Transverse colon (tissue), 4 donors: ENCODE data around the gene PPM1D. TPM values are rescaled to one million over a fixed set of nuclear protein-coding genes. Genes with fewer than 3 reads are reported as not detected.

Source experiments
- DNase-seq: peaks from one replicate; pipeline ENCODE4 v3.0.0-alpha.2; 2019
- H3K27ac ChIP-seq, 4 donors: fragments of 200-600 bp; sonication (generic); 2 replicates each; pipeline ENCODE4 v1.5.1; 2016 to 2018; ENCODE audit warnings: inconsistent platforms in 4 of 4
- H3K27me3 ChIP-seq: fragments of 200-600 bp; sonication (generic); 2 replicates; pipeline ENCODE4 v1.5.1; 2017; ENCODE audit warnings: inconsistent platforms
- H3K36me3 ChIP-seq, 4 donors: fragments of 200-600 bp; sonication (generic); 2 replicates each; pipeline ENCODE4 v1.5.1; 2017 to 2019; ENCODE audit warnings: inconsistent platforms in 4 of 4
- H3K4me1 ChIP-seq, 4 donors: fragments of 200-600 bp; sonication (generic); 2 replicates each; pipeline ENCODE4 v1.5.1; 2017 to 2020; ENCODE audit warnings: inconsistent platforms in 4 of 4
- H3K4me3 ChIP-seq, 4 donors: fragments of 200-600 bp; sonication (generic); 1 replicate in 1 of 4; 2 replicates in 3 of 4; pipeline versions ENCODE4 v1.5.1 to v1.6.1; 2017 to 2019; ENCODE audit warnings: inconsistent platforms in 4 of 4
- H3K9me3 ChIP-seq, 2 donors: fragments of 200-600 bp; sonication (generic); 2 replicates each; pipeline ENCODE4 v1.5.1; 2017 to 2019; ENCODE audit warnings: inconsistent platforms in 2 of 2
- EP300 ChIP-seq: sonication (generic); formaldehyde crosslinking; IDR thresholded peaks from one replicate; pipeline ENCODE4 v1.6.1; 2017; ENCODE audit warnings: antibody characterized with exemption, low read depth
- POLR2A ChIP-seq: fragments of 450-650 bp; IDR thresholded peaks from one replicate; pipeline ENCODE4 v1.6.1; 2016; ENCODE audit warnings: antibody characterized with exemption, mild to moderate bottlenecking, moderate library complexity
- POLR2AphosphoS5 ChIP-seq, 3 donors: sonication (generic); formaldehyde crosslinking; IDR thresholded peaks; one replicate each; pipeline ENCODE4 v1.6.1; 2016; ENCODE audit warnings: antibody characterized with exemption in 3 of 3
- WGBS, 2 donors: methylation state at CpG; one replicate each; pipeline ENCODE4 v1.1.5; 2018; ENCODE audit warnings: low coverage in 1 of 2; 5-methylcytosine and 5-hydroxymethylcytosine counted together
- in situ Hi-C, 4 donors: fragments of 200-750 bp; cut with MboI; loops; one replicate each; pipeline versions ENCODE4 v1.15.0 to v1.15.1; 2017; ENCODE audit warnings: low sequenced_read_pairs in 3 of 4, low pct_ligation_motif_present in 1 of 4, low pct_unique_long_range_greater_than_20kb in 1 of 4
- intact Hi-C: fragments of 100-400 bp; cut with DNase I; formaldehyde crosslinking; loops from one replicate; pipeline ENCODE4 v1.15.1; 2023; ENCODE audit warnings: low total_unique reads
- total RNA-seq, 4 donors: library from RNA; depleted of rRNA; stranded (reverse); fragments of >200 nt; gene quantifications; one replicate each; pipeline ENCODE4 v1.1.0, GENCODE V29; 2016
- TF ChIP-seq, protein P1 (sequence below), 5 experiments: fragments of 200-600 bp in 3 of 5; fragments of 450-650 bp in 2 of 5; sonication (generic) in 3 of 5; IDR thresholded peaks; 1 replicate in 2 of 5; 2 replicates in 3 of 5; pipeline ENCODE4 v1.5.1; 2016 to 2017; ENCODE audit warnings: antibody characterized with exemption in 5 of 5, inconsistent platforms in 3 of 5, mild to moderate bottlenecking in 2 of 5, moderate library complexity in 1 of 5

Gene PPM1D
- total RNA-seq, 4 donors from 2014 or later, result 4.6 to 25.8 (median 16.0) TPM

DNA sequence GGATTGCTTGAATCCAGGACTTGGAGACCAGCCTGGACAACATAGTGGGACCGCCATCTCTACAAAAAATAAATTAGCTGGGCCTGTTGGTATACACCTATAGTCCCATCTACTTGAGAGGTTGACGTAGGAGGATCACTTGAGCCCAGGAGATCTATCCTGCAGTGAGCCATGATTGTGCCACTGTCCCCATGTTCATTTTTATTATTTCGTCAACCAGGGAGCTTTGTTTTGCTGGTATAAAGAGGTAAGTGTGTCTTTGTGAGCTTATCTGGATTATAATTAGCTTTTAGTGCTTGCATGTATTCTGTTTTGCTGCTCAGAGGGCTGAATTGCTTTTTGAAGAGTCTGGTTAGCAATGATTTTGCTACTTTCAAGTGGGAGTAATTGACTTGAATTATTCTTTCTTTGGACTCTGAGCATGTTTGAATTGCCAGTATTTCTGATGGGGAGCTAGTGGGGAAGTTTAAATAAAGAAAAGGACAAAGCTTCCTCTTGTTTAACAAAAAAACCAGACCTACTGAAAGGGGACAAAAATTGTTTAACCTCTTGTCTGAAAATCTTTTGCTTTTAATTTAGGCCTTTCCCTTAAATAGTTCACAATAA, 46.0 kb downstream of the PPM1D start:
- H3K27me3 ChIP-seq, result no peaks in the 10 kb centered on the region
- H3K4me1 ChIP-seq, result peaks cover 0 to 9% (median 6%) of the 10 kb centered on the region in 4 donors
- WGBS, 2 donors, result 55 to 84% methylated on average over 2 to 3 of the region's 3 CpGs
- no peak overlapping the region for H3K27ac ChIP-seq
- H3K4me3 ChIP-seq, result no peak overlapping the region
- TF ChIP-seq POLR2AphosphoS5 (IDR thresholded peaks at IDR 0.05), result no peak
- no peak for TF ChIP-seq POLR2A
- TF ChIP-seq, protein P1, sequence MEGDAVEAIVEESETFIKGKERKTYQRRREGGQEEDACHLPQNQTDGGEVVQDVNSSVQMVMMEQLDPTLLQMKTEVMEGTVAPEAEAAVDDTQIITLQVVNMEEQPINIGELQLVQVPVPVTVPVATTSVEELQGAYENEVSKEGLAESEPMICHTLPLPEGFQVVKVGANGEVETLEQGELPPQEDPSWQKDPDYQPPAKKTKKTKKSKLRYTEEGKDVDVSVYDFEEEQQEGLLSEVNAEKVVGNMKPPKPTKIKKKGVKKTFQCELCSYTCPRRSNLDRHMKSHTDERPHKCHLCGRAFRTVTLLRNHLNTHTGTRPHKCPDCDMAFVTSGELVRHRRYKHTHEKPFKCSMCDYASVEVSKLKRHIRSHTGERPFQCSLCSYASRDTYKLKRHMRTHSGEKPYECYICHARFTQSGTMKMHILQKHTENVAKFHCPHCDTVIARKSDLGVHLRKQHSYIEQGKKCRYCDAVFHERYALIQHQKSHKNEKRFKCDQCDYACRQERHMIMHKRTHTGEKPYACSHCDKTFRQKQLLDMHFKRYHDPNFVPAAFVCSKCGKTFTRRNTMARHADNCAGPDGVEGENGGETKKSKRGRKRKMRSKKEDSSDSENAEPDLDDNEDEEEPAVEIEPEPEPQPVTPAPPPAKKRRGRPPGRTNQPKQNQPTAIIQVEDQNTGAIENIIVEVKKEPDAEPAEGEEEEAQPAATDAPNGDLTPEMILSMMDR (IDR thresholded peaks at IDR 0.05), result no peak
- TF ChIP-seq EP300, result no peak
- no peaks in the 10 kb centered on the region for H3K9me3 ChIP-seq
- no peak for DNase-seq
- intact Hi-C loops (no loop called here), in situ Hi-C loops (loop anchor here in 2 of 4 donors (25.0 kb wide), 2 partner anchors 184 to 209 kb away; no protein-coding TSS in a partner anchor)
- peaks cover 0 to 25% (median 7%) of the 10 kb centered on the region in 4 donors for H3K36me3 ChIP-seq

- peaks cover 0 to 25% (median 7%) of the 10 kb centered on the region in 4 donors for H3K36me3 ChIP-seq
- intact Hi-C loops (no loop called here), in situ Hi-C loops (loop anchor here in 2 of 4 donors (25.0 kb wide), 2 partner anchors 184 to 209 kb away; no protein-coding TSS in a partner anchor)
- H3K27me3 ChIP-seq, result no peaks in the 10 kb centered on the region
- no peak overlapping the region for H3K4me3 ChIP-seq
- H3K4me1 ChIP-seq, result peaks cover 0 to 6% (median 4%) of the 10 kb centered on the region in 4 donors
- DNase-seq, result no peak
- 66 to 71% methylated on average over 3 of the region's 3 CpGs for WGBS, 2 donors
- H3K9me3 ChIP-seq, result no peaks in the 10 kb centered on the region
- TF ChIP-seq EP300 (no peak), POLR2AphosphoS5 (IDR thresholded peaks at IDR 0.05) (no peak), POLR2A (no peak)
- TF ChIP-seq, protein P1 (IDR thresholded peaks at IDR 0.05), result no peak
- no peak overlapping the region for H3K27ac ChIP-seq
These were observed 46.7 kb downstream of the PPM1D start for GRCh38 chr17:60646701-60647100.

DNA sequence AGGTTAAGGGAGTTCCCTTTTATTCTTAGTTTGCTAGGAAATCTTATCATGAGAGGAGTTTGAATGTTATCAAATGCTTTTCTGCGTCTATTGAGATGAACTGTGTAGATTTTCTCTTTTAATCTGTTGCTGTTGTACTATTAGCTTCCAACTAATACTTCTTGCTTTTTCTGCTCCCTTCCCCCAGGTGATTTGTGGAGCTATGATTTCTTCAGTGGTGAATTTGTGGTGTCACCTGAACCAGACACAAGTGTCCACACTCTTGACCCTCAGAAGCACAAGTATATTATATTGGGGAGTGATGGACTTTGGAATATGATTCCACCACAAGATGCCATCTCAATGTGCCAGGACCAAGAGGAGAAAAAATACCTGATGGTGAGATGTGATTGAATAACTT, 47.7 kb downstream of the PPM1D start:
- in situ Hi-C loops (loop anchor here in 2 of 4 donors (25.0 kb wide), 2 partner anchors 185 to 210 kb away; no protein-coding TSS in a partner anchor), intact Hi-C loops (no loop called here)
- no peak for DNase-seq
- Histone ChIP-seq H3K4me1 (no peaks in the 10 kb centered on the region), H3K27me3 (no peaks in the 10 kb centered on the region), H3K9me3 (no peaks in the 10 kb centered on the region), H3K36me3 (peaks cover 0 to 25% (median 7%) of the 10 kb centered on the region in 4 donors), H3K4me3 (no peak overlapping the region), H3K27ac (no peak overlapping the region)
- TF ChIP-seq POLR2AphosphoS5 (IDR thresholded peaks at IDR 0.05) (no peak), EP300 (no peak), POLR2A (no peak)
- TF ChIP-seq, protein P1 (IDR thresholded peaks at IDR 0.05), result no peak
- 89 to 97% methylated on average over 1 of the region's 1 CpG for WGBS, 2 donors

- DNase-seq, result no peak
- Histone ChIP-seq H3K4me3 (no peak overlapping the region), H3K27me3 (no peaks in the 10 kb centered on the region), H3K36me3 (peaks cover 0 to 34% (median 7%) of the 10 kb centered on the region in 4 donors), H3K27ac (no peak overlapping the region), H3K9me3 (no peaks in the 10 kb centered on the region), H3K4me1 (no peaks in the 10 kb centered on the region)
- intact Hi-C loops (no loop called here), in situ Hi-C loops (no loop called here)
- no peak for TF ChIP-seq POLR2A
- no peak for TF ChIP-seq EP300
- 70 to 73% methylated on average over 1 to 2 of the region's 2 CpGs for WGBS, 2 donors
These were observed 52.7 kb downstream of the PPM1D start for GRCh38 chr17:60652454-60653247.
